Skeletal muscle satellite cell (primary cell): ENCODE results near the gene PRSS56.
A peak's percentile ranks its signal among the peaks of the same experiment; 100 is the strongest.

Experiments
- H3K27me3 ChIP-seq: 2 replicates; pipeline ENCODE4 v1.7.0; 2013; ENCODE audit warnings: low read length; ENCODE audit not compliant: control insufficient read depth, insufficient read depth
- H3K36me3 ChIP-seq: 2 replicates; pipeline ENCODE4 v1.7.0; 2013; ENCODE audit warnings: mild to moderate bottlenecking, control low read depth, low read length; ENCODE audit not compliant: insufficient read depth
- H3K4me1 ChIP-seq: 2 replicates; pipeline ENCODE4 v1.7.0; 2013; ENCODE audit warnings: low read length; ENCODE audit not compliant: control insufficient read depth, insufficient read depth
- H3K4me2 ChIP-seq: 2 replicates; pipeline ENCODE4 v1.7.0; 2013; ENCODE audit warnings: mild to moderate bottlenecking, low read length
- H3K4me3 ChIP-seq: 2 replicates; pipeline ENCODE4 v1.7.0; 2013; ENCODE audit warnings: low read length
- H3K9ac ChIP-seq: 2 replicates; pipeline ENCODE4 v1.7.0; 2013; ENCODE audit warnings: mild to moderate bottlenecking, low read depth, low read length, moderate library complexity
- H3K9me3 ChIP-seq: replicated peaks from 2 replicates; pipeline ENCODE4 v1.7.0; 2013; ENCODE audit warnings: mild to moderate bottlenecking, control low read depth, low read length

Gene PRSS56

GRCh38 chr2:232482301-232483238 lies 37.6 kb upstream of the PRSS56 start:
- peaks cover 75% of the 10 kb centered on the region for H3K27me3 ChIP-seq
- H3K4me3 ChIP-seq: no peak overlapping the region
- no peaks in the 10 kb centered on the region for H3K9me3 ChIP-seq
- H3K36me3 ChIP-seq: no peaks in the 10 kb centered on the region
- H3K4me1 ChIP-seq: no peaks in the 10 kb centered on the region
- H3K4me2 ChIP-seq: no peak overlapping the region
- H3K9ac ChIP-seq: no peak overlapping the region

- H3K4me2 ChIP-seq: no peak overlapping the region
Observed at GRCh38 chr2:232483311-232483922, 36.8 kb upstream of the PRSS56 start.

DNA sequence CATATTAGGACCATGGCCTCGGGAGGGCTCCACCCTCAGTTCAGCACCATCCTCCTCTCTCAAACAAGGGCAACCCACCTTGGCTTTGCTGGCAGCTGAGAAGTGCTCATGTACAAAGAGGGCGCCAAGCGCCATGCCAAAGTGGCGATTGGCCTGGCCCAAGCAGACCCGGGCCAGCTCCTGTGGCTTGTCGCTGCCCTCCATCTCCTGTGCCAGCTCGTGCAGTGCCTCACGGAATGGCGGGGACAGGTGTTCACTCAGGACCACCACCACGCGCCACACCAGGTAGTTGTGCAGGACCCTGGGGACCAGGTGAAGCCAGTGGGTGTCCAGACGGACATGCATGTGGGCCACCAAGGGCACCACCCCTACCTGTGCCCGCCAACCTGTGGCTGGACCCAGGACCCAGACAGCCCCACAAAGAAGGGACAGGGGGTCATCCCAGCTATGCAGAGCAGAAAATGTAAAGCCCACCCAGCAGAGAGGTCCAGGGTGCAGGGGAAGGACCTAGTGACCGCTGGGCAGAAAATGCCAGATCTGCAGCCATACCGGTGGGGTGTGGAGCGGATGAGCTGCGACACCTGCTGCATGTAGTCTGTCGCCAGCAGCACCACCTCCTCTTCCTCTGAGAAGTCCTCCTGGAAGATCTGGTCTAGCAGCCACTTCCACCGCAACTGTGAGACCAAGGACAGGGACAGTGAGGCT lies 36.1 kb upstream of the PRSS56 start:
- H3K4me1 ChIP-seq: no peaks in the 10 kb centered on the region
- no peak overlapping the region for H3K4me3 ChIP-seq
- no peaks in the 10 kb centered on the region for H3K36me3 ChIP-seq
- H3K9ac ChIP-seq: no peak overlapping the region
- no peak overlapping the region for H3K4me2 ChIP-seq
- peaks cover 74% of the 10 kb centered on the region for H3K27me3 ChIP-seq
- H3K9me3 ChIP-seq: no peaks in the 10 kb centered on the region

More at GRCh38 chr2:232483311-232483922, 36.8 kb upstream of the PRSS56 start:
- Histone ChIP-seq H3K27me3 (peaks cover 71% of the 10 kb centered on the region), H3K9ac (no peak overlapping the region), H3K4me3 (no peak overlapping the region), H3K36me3 (no peaks in the 10 kb centered on the region), H3K4me1 (no peaks in the 10 kb centered on the region), H3K9me3 (no peaks in the 10 kb centered on the region)

- no peak overlapping the region for H3K9ac ChIP-seq
- no peaks in the 10 kb centered on the region for H3K9me3 ChIP-seq
- no peak overlapping the region for H3K4me3 ChIP-seq
- H3K36me3 ChIP-seq: no peaks in the 10 kb centered on the region
- no peaks in the 10 kb centered on the region for H3K4me1 ChIP-seq
- H3K4me2 ChIP-seq: no peak overlapping the region
- H3K27me3 ChIP-seq: peaks cover 73% of the 10 kb centered on the region
Observed at GRCh38 chr2:232484628-232485347, 35.4 kb upstream of the PRSS56 start.

GRCh38 chr2:232485348-232485756 lies 34.8 kb upstream of the PRSS56 start:
- H3K36me3 ChIP-seq: no peaks in the 10 kb centered on the region
- no peak overlapping the region for H3K4me2 ChIP-seq
- H3K27me3 ChIP-seq: peaks cover 74% of the 10 kb centered on the region
- no peak overlapping the region for H3K9ac ChIP-seq
- H3K9me3 ChIP-seq: no peaks in the 10 kb centered on the region
- no peaks in the 10 kb centered on the region for H3K4me1 ChIP-seq
- no peak overlapping the region for H3K4me3 ChIP-seq

DNA sequence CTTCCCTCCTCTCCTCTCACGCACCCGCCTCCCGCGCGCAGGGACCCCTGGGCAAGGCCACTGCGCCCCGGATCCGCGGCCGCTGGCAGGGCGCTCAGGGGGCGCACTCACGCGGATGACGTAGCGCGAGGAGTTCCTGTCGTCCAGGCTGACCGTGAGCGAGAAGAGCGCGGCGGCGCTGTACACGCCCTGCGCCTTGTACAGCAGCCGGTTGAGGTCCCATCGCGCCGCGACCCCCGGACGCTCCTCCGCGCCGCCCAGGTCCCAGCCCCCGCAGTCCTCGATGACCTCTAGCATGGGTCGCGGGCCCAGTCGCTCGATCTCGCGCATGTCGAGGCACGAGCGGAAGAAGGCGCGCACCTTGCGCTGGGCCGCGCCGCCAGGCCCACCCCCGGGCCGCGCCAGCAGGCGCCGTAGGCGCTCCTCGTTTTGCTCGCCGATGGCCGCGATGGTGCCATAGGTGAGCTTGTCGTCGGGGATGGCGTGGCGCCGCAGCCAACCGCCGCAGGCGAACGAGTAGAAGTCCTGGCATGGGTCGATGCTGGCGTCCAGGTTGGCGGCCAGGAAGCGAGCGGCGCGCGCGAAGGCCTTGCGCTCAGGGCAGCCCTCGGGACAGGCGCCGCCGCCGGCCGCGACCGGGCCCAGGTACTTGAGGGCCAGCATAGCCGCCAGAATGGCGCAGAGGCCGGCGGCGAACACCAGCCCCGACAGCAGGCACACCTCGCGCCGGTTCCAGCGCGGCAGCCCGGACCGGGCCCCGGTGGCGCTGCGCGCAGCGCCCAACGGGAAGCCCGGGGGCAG lies 34.2 kb upstream of the PRSS56 start:
- H3K4me1 ChIP-seq: no peaks in the 10 kb centered on the region
- H3K36me3 ChIP-seq: no peaks in the 10 kb centered on the region
- H3K9me3 ChIP-seq: no peaks in the 10 kb centered on the region
- no peak overlapping the region for H3K9ac ChIP-seq
- no peak overlapping the region for H3K4me2 ChIP-seq
- peaks cover 72% of the 10 kb centered on the region for H3K27me3 ChIP-seq
- no peak overlapping the region for H3K4me3 ChIP-seq

GRCh38 chr2:232486558-232487384 lies 33.4 kb upstream of the PRSS56 start:
- peaks cover 71% of the 10 kb centered on the region for H3K27me3 ChIP-seq

DNA sequence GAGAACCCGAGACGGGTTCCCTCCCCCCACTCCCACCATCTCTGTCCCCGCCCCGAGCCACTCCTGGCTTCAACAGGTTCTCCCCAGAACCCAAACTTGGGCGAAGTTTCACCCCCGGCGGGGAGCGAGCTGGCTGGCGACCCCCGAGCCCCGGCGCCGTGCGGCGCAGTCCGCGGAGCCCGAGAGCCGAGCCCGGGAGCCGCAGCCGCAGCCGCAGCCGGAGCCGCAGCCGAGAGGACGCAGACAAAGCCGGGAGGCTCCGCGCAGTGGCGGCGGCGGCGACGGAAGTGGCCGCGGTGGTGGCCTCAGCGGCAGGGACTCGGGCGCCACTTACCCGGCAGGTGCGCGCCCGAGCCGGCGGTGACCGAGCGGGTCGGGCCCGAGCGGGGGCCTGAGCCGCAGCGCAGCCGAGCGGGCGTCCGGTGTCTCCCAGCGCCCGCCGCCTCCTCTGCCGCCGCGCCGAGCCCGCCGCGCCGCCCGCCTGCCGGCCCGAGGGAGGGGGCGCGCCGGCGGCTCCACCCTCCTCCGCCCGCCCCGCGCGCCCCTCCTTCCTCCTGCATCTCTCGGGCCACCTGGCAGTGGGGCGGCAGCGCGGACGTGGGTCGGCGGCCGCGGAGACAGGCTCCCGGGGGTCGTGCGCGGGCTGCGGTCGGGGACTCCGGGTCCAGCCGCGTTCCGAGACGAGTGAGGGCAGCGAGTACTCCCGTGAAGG lies 32.6 kb upstream of the PRSS56 start, which contains the start of gene ECEL1:
TSS of gene ECEL1 (minus strand) at position 450 of the 712 bp plus-strand sequence. CDS start 1,181 bp downstream, outside the sequence.
- H3K4me2 ChIP-seq: peak within 1 kb of the TSS; percentile 25
- H3K4me3 ChIP-seq: no peak within 1 kb of the TSS
- H3K9ac ChIP-seq: no peak within 1 kb of the TSS
- no peaks in the 10 kb centered on the region for H3K36me3 ChIP-seq
- H3K27me3 ChIP-seq: peaks cover 69% of the 10 kb centered on the region
- no peaks in the 10 kb centered on the region for H3K9me3 ChIP-seq
- H3K4me1 ChIP-seq: no peaks in the 10 kb centered on the region

More at GRCh38 chr2:232486558-232487384, 33.4 kb upstream of the PRSS56 start:
- Histone ChIP-seq H3K4me2 (peak overlapping the region; percentile 25), H3K4me3 (no peak overlapping the region), H3K4me1 (no peaks in the 10 kb centered on the region), H3K36me3 (no peaks in the 10 kb centered on the region), H3K9me3 (no peaks in the 10 kb centered on the region), H3K9ac (no peak overlapping the region)

- no peaks in the 10 kb centered on the region for H3K9me3 ChIP-seq
- no peaks in the 10 kb centered on the region for H3K4me1 ChIP-seq
- peaks cover 71% of the 10 kb centered on the region for H3K27me3 ChIP-seq
- no peaks in the 10 kb centered on the region for H3K36me3 ChIP-seq
- H3K4me2 ChIP-seq: no peak overlapping the region
- H3K4me3 ChIP-seq: no peak overlapping the region
- H3K9ac ChIP-seq: no peak overlapping the region
Observed at GRCh38 chr2:232488097-232488711, 32.0 kb upstream of the PRSS56 start.
